Stimulated activated effector memory CD8-positive, alpha-beta T cell treated with anti-CD3 and anti-CD28 coated beads, Interleukin-12 subunit alpha, Interleukin-12 subunit beta, amount 100 ng/mL, for 72 hours (primary cell): ENCODE data around the gene ATAD1.
A peak's percentile ranks its signal among the peaks of the same experiment; 100 is the strongest.

ENCODE experiments used
- ATAC-seq: fragments of 150-1000 bp; cut with Tn5 transposase; 2 replicates; pipeline ENCODE4 v1.10.0; 2021
- DNase-seq, 2 donors: peaks; one replicate each; pipeline ENCODE4 v3.0.0; 2021 to 2022; ENCODE audit warnings: low spot score in 2 of 2
- H3K27ac Mint-ChIP-seq: one replicate; pipeline ENCODE4 v1.8.0; 2022; ENCODE audit warnings: mild to moderate bottlenecking, mixed read lengths
- H3K36me3 Mint-ChIP-seq: one replicate; pipeline ENCODE4 v1.8.0; 2022; ENCODE audit warnings: mild to moderate bottlenecking, mixed read lengths
- H3K4me1 Mint-ChIP-seq: one replicate; pipeline ENCODE4 v1.8.0; 2022; ENCODE audit warnings: mixed read lengths
- H3K4me3 Mint-ChIP-seq: one replicate; pipeline ENCODE4 v1.8.0; 2022; ENCODE audit warnings: mild to moderate bottlenecking, mixed read lengths
- H3K9me3 Mint-ChIP-seq: one replicate; pipeline ENCODE4 v1.8.0; 2022; ENCODE audit warnings: mixed read lengths

ATAD1 gene

GRCh38 chr10:87794285-87794684 lies 23.7 kb downstream of the ATAD1 start:
- Mint-ChIP-seq H3K36me3 (peaks cover 54% of the 10 kb centered on the region), H3K9me3 (no peaks in the 10 kb centered on the region), H3K4me1 (peaks cover 50% of the 10 kb centered on the region), H3K27ac (peak overlapping the region; percentile 27), H3K4me3 (no peak overlapping the region)
- DNase-seq, result no peak
- peak; percentile 28 for ATAC-seq

- Mint-ChIP-seq H3K4me1 (peaks cover 27% of the 10 kb centered on the region), H3K9me3 (no peaks in the 10 kb centered on the region), H3K27ac (no peak overlapping the region), H3K36me3 (peaks cover 76% of the 10 kb centered on the region), H3K4me3 (no peak overlapping the region)
- no peak for ATAC-seq
- DNase-seq, result no peak
Observed at GRCh38 chr10:87790185-87790584, 27.8 kb downstream of the ATAD1 start.

DNA sequence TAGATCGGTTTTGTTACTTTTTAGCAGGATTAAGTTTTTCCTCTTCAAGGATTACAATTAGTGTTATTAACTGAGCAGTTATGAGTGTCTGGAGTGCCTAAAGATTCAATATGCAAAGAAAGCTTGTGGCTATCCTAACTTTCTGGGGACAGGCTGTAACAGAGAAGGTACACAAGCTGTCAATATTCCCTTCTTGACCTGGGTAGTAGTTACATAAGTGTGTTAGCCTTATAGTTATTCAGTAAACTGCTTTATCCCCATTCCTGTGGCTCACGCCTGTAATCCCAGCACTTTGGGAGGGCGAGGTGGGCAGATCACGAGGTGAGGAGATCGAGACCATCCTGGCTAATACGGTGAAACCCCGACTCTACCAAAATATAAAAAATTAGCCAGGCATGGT lies 31.6 kb downstream of the ATAD1 start:
- Mint-ChIP-seq H3K4me3 (no peak overlapping the region), H3K9me3 (no peaks in the 10 kb centered on the region), H3K36me3 (peaks cover 87% of the 10 kb centered on the region), H3K4me1 (peaks cover 12% of the 10 kb centered on the region), H3K27ac (no peak overlapping the region)
- DNase-seq (no peak), ATAC-seq (no peak)

- DNase-seq (no peak), ATAC-seq (no peak)
- no peak overlapping the region for H3K27ac Mint-ChIP-seq
- H3K4me1 Mint-ChIP-seq, result peaks cover 12% of the 10 kb centered on the region
- H3K9me3 Mint-ChIP-seq, result no peaks in the 10 kb centered on the region
- no peak overlapping the region for H3K4me3 Mint-ChIP-seq
- peaks cover 85% of the 10 kb centered on the region for H3K36me3 Mint-ChIP-seq
Observed at GRCh38 chr10:87782721-87783120, 35.3 kb downstream of the ATAD1 start.

GRCh38 chr10:87781545-87781944 lies 36.5 kb downstream of the ATAD1 start:
- Mint-ChIP-seq H3K4me1 (peaks cover 12% of the 10 kb centered on the region), H3K4me3 (no peak overlapping the region), H3K36me3 (peaks cover 85% of the 10 kb centered on the region), H3K27ac (no peak overlapping the region), H3K9me3 (no peaks in the 10 kb centered on the region)
- DNase-seq (no peak), ATAC-seq (no peak)

- no peak for DNase-seq
- no peaks in the 10 kb centered on the region for H3K4me1 Mint-ChIP-seq
- H3K36me3 Mint-ChIP-seq, result peaks cover 75% of the 10 kb centered on the region
- H3K4me3 Mint-ChIP-seq, result no peak overlapping the region
- no peak for ATAC-seq
- no peaks in the 10 kb centered on the region for H3K9me3 Mint-ChIP-seq
- no peak overlapping the region for H3K27ac Mint-ChIP-seq
Observed at GRCh38 chr10:87776328-87776727, 41.7 kb downstream of the ATAD1 start.

GRCh38 chr10:87775766-87776165 lies 42.3 kb downstream of the ATAD1 start:
- Mint-ChIP-seq H3K36me3 (peaks cover 72% of the 10 kb centered on the region), H3K4me3 (no peak overlapping the region), H3K4me1 (no peaks in the 10 kb centered on the region), H3K9me3 (no peaks in the 10 kb centered on the region), H3K27ac (no peak overlapping the region)
- DNase-seq, result no peak
- no peak for ATAC-seq

- H3K4me3 Mint-ChIP-seq, result no peak overlapping the region
Observed at GRCh38 chr10:87771871-87772500, 46.0 kb downstream of the ATAD1 start.

DNA sequence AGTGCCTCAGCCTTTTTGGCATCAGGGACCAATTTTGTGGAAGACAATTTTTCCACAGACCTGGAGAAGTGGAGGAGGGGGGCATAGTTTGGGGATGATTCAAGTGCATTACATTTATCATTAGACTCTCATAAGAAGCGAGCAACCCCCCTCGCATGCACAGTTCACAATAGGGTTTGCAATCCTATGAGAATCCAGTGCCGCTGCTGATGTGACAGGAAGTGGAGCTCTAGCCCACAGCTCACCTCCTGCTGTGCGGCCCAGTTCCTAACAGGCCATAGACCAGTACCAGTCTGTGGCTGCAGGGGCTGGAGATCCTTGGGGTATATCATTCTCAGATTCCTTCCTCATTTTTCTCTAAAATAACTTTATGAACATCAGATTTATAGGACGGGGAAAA lies 50.8 kb downstream of the ATAD1 start:
- Mint-ChIP-seq H3K4me3 (no peak overlapping the region), H3K36me3 (peaks cover 77% of the 10 kb centered on the region), H3K4me1 (peaks cover 10% of the 10 kb centered on the region), H3K27ac (no peak overlapping the region), H3K9me3 (no peaks in the 10 kb centered on the region)
- DNase-seq (no peak), ATAC-seq (no peak)

More at GRCh38 chr10:87771871-87772500, 46.0 kb downstream of the ATAD1 start:
- ATAC-seq (no peak), DNase-seq (no peak)
- Mint-ChIP-seq H3K36me3 (peaks cover 74% of the 10 kb centered on the region), H3K27ac (no peak overlapping the region), H3K9me3 (no peaks in the 10 kb centered on the region), H3K4me1 (peaks cover 4% of the 10 kb centered on the region)

GRCh38 chr10:87765666-87766376 lies 52.2 kb downstream of the ATAD1 start:
- no peak for DNase-seq
- Mint-ChIP-seq H3K4me1 (peaks cover 20% of the 10 kb centered on the region), H3K27ac (no peak overlapping the region), H3K4me3 (no peak overlapping the region), H3K9me3 (no peaks in the 10 kb centered on the region), H3K36me3 (peaks cover 84% of the 10 kb centered on the region)
- no peak for ATAC-seq

DNA sequence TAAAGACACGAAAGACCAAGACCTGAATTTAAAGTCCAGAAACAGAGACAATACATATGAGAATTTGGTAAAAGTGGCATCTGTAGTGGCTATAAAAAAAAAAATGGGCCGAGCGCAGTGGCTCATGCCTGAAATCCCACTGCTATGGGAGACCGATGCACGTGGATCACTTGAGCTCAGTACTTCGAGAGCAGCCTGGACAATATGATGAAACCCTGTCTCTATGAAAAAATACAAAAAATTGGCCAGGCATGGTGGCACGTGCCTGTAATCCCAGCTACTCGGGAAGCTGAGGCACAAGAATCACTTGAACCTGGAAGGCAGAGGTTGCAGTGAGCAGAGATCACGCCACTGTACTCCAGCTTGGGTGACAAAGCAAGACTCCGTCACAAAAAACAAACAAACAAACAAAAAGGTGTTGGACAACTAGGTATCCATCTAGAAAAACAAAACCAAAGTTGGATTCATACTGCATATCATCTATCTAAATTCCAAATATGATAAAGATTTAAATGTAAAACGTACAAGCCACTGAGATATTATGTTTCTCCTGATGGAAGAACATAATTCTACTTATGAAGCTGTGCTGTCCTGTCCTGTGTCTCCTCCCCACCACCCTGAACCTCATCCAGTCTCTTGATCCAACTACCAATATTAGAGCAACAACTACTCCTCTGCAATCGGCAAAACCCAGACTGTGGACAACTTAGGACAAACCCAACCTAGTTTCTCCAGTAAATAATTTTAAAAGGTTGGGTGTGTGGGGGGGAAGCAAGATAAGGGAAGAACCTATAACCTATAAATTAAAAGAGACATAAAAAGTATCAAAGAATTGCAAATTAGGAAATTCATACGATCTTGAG lies 53.7 kb downstream of the ATAD1 start:
- Mint-ChIP-seq H3K27ac (no peak overlapping the region), H3K36me3 (peaks cover 69% of the 10 kb centered on the region), H3K4me3 (no peak overlapping the region), H3K4me1 (peaks cover 25% of the 10 kb centered on the region), H3K9me3 (no peaks in the 10 kb centered on the region)
- DNase-seq (no peak), ATAC-seq (no peak)

- Mint-ChIP-seq H3K4me3 (no peak overlapping the region), H3K36me3 (peaks cover 67% of the 10 kb centered on the region), H3K9me3 (no peaks in the 10 kb centered on the region), H3K4me1 (peaks cover 24% of the 10 kb centered on the region), H3K27ac (no peak overlapping the region)
- ATAC-seq (no peak), DNase-seq (no peak)
Observed at GRCh38 chr10:87763086-87763861, 54.8 kb downstream of the ATAD1 start.

DNA sequence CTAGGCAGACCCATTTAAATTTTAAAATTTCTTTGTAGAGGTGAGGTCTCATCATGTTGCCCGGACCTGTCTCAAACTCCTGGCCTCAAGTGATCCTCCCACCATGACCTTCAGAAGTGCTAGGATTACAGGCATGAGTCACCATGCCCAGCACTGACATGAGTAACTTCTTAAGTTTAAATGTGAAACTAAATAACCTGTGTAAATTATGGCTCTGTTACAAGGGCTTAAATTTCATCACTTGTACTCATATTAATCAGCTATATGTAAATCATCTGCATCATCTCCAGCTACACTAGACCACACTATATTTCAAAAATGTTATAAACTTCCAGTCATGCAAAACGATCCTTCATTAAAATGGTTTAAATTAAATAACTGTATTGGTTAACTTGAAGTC lies 56.1 kb downstream of the ATAD1 start:
- ATAC-seq (peak; percentile 100), DNase-seq (peak in 1 of 2 donors; percentile 66)
- Mint-ChIP-seq H3K27ac (peak overlapping the region; percentile 83), H3K36me3 (peaks cover 55% of the 10 kb centered on the region), H3K9me3 (no peaks in the 10 kb centered on the region), H3K4me1 (peaks cover 32% of the 10 kb centered on the region), H3K4me3 (peak overlapping the region; percentile 14)

GRCh38 chr10:87761153-87761552 lies 56.9 kb downstream of the ATAD1 start:
- no peak for DNase-seq
- Mint-ChIP-seq H3K36me3 (peaks cover 54% of the 10 kb centered on the region), H3K4me3 (no peak overlapping the region), H3K27ac (peak overlapping the region; percentile 83), H3K4me1 (peaks cover 32% of the 10 kb centered on the region), H3K9me3 (no peaks in the 10 kb centered on the region)
- no peak for ATAC-seq
